Fibroblast of the aortic adventitia (primary cell): Measurements from ENCODE around the gene PCDHGB7. TPM values are rescaled to one million over a fixed set of nuclear protein-coding genes. Genes with fewer than 3 reads are reported as not detected.
A peak's percentile ranks its signal among the peaks of the same experiment; 100 is the strongest.
"Not testable (repeated sequence)": the region's sequence is repeated elsewhere in the genome, so short reads cannot be mapped to it uniquely, and the experiment has no call there.

Source experiments
- DNase-seq: peaks from one replicate; pipeline ENCODE4 v3.0.0-alpha.2; 2010; ENCODE audit warnings: low read depth
- H3K4me3 ChIP-seq: 2 replicates; pipeline ENCODE4 v1.5.1; 2011; ENCODE audit warnings: low read depth, mild to moderate bottlenecking, control low read depth, low read length, moderate library complexity
- total RNA-seq: library from RNA; depleted of rRNA; stranded (reverse); fragments of >200 nt; gene quantifications from 2 replicates; pipeline ENCODE4 v1.2.3, GENCODE V29; 2012; ENCODE audit warnings: low replicate concordance
- TF ChIP-seq, protein P1 (sequence below): IDR thresholded peaks from 2 replicates; pipeline ENCODE4 v1.5.1; 2011; ENCODE audit warnings: mild to moderate bottlenecking, low read length, control low read depth, inconsistent platforms; ENCODE audit not compliant: insufficient read depth

Gene PCDHGB7
- total RNA-seq, 1 donor, result 22.1 TPM

- DNase-seq, result no peak
- TF ChIP-seq, protein P1, sequence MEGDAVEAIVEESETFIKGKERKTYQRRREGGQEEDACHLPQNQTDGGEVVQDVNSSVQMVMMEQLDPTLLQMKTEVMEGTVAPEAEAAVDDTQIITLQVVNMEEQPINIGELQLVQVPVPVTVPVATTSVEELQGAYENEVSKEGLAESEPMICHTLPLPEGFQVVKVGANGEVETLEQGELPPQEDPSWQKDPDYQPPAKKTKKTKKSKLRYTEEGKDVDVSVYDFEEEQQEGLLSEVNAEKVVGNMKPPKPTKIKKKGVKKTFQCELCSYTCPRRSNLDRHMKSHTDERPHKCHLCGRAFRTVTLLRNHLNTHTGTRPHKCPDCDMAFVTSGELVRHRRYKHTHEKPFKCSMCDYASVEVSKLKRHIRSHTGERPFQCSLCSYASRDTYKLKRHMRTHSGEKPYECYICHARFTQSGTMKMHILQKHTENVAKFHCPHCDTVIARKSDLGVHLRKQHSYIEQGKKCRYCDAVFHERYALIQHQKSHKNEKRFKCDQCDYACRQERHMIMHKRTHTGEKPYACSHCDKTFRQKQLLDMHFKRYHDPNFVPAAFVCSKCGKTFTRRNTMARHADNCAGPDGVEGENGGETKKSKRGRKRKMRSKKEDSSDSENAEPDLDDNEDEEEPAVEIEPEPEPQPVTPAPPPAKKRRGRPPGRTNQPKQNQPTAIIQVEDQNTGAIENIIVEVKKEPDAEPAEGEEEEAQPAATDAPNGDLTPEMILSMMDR, result no peak
- H3K4me3 ChIP-seq, result peak overlapping the region; percentile 13
Measured at GRCh38 chr5:141422742-141423291, 5.3 kb downstream of the PCDHGB7 start.

- no peak overlapping the region for H3K4me3 ChIP-seq
- TF ChIP-seq, protein P1, result no peak
- no peak for DNase-seq
Measured at GRCh38 chr5:141427783-141428426, 10.4 kb downstream of the PCDHGB7 start.

DNA sequence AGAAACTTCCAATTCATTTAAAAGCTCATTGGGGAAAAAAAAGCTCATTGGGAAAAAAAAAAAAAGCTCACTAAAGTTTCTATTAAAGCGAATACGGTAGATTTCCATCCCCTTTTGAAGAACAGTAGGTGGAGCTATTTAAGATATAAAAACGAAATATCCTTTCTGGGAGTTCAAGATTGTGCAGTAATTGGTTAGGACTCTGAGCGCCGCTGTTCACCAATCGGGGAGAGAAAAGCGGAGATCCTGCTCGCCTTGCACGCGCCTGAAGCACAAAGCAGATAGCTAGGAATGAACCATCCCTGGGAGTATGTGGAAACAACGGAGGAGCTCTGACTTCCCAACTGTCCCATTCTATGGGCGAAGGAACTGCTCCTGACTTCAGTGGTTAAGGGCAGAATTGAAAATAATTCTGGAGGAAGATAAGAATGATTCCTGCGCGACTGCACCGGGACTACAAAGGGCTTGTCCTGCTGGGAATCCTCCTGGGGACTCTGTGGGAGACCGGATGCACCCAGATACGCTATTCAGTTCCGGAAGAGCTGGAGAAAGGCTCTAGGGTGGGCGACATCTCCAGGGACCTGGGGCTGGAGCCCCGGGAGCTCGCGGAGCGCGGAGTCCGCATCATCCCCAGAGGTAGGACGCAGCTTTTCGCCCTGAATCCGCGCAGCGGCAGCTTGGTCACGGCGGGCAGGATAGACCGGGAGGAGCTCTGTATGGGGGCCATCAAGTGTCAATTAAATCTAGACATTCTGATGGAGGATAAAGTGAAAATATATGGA, 13.0 kb downstream of the PCDHGB7 start, which contains the start of gene PCDHGA12:
PCDHGA12 (plus strand) TSS at position 176 of the 782 bp plus-strand sequence; CDS start at position 429, 253 bp downstream.
- TF ChIP-seq, protein P1, result peak; percentile 75
- H3K4me3 ChIP-seq, result peak within 1 kb of the TSS; percentile 69
- DNase-seq, result peak; percentile 97

- TF ChIP-seq, protein P1, result no peak
Measured at GRCh38 chr5:141431286-141431685, 13.8 kb downstream of the PCDHGB7 start.

GRCh38 chr5:141432308-141432707, 14.8 kb downstream of the PCDHGB7 start:
- DNase-seq, result not testable (repeated sequence)
- peak overlapping the region; percentile 69 for H3K4me3 ChIP-seq

More at GRCh38 chr5:141431286-141431685, 13.8 kb downstream of the PCDHGB7 start:
- peak; percentile 67 for DNase-seq
- H3K4me3 ChIP-seq, result peak overlapping the region; percentile 69

DNA sequence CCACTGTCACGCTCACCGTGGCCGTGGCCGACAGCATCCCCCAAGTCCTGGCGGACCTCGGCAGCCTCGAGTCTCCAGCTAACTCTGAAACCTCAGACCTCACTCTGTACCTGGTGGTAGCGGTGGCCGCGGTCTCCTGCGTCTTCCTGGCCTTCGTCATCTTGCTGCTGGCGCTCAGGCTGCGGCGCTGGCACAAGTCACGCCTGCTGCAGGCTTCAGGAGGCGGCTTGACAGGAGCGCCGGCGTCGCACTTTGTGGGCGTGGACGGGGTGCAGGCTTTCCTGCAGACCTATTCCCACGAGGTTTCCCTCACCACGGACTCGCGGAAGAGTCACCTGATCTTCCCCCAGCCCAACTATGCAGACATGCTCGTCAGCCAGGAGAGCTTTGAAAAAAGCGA, 15.2 kb downstream of the PCDHGB7 start:
- peak overlapping the region; percentile 31 for H3K4me3 ChIP-seq
- DNase-seq, result not testable (repeated sequence)

GRCh38 chr5:141434006-141434405, 16.5 kb downstream of the PCDHGB7 start:
- TF ChIP-seq, protein P1, result no peak
- no peak overlapping the region for H3K4me3 ChIP-seq
- no peak for DNase-seq
